ENCODE data around the gene TMEM53.
A peak's percentile ranks its signal among the peaks of the same experiment; 100 is the strongest.

TMEM53 gene

GRCh38 chr1:44696789-44697345, 22.6 kb upstream of the TMEM53 start:
- DNase-seq = peak; percentile 28 to 49

GRCh38 chr1:44696101-44696500, 21.8 kb upstream of the TMEM53 start:
- no peak for DNase-seq

GRCh38 chr1:44695671-44696070, 21.4 kb upstream of the TMEM53 start:
- DNase-seq = no peak

GRCh38 chr1:44694863-44695478, 20.7 kb upstream of the TMEM53 start:
- DNase-seq = peak in 1 of 2 donors; percentile 26

GRCh38 chr1:44693900-44694299, 19.6 kb upstream of the TMEM53 start:
- no peak for DNase-seq

- DNase-seq = no peak
Measured at GRCh38 chr1:44693159-44693558, 18.9 kb upstream of the TMEM53 start.

- no peak for DNase-seq
Measured at GRCh38 chr1:44689447-44689765, 15.1 kb upstream of the TMEM53 start.

GRCh38 chr1:44688760-44689446, 14.6 kb upstream of the TMEM53 start:
- no peak for DNase-seq

GRCh38 chr1:44685881-44686280, 11.6 kb upstream of the TMEM53 start:
- no peak for DNase-seq

- no peak for DNase-seq
Measured at GRCh38 chr1:44685218-44685617, 10.9 kb upstream of the TMEM53 start.

GRCh38 chr1:44684525-44684924, 10.2 kb upstream of the TMEM53 start:
- no peak for DNase-seq

GRCh38 chr1:44682883-44683265, 8.6 kb upstream of the TMEM53 start:
- no peak for DNase-seq

GRCh38 chr1:44681905-44682882, 7.9 kb upstream of the TMEM53 start:
- DNase-seq = no peak

- no peak for DNase-seq
Measured at GRCh38 chr1:44679468-44679867, 5.2 kb upstream of the TMEM53 start.

- no peak for DNase-seq
Measured at GRCh38 chr1:44678626-44679025, 4.3 kb upstream of the TMEM53 start.

GRCh38 chr1:44678120-44678519, 3.8 kb upstream of the TMEM53 start:
- no peak for DNase-seq

- DNase-seq = peak; percentile 23 to 27
Measured at GRCh38 chr1:44677201-44677766, 3.0 kb upstream of the TMEM53 start.

- peak in 1 of 2 donors; percentile 20 for DNase-seq
Measured at GRCh38 chr1:44676484-44677200, 2.4 kb upstream of the TMEM53 start.

- DNase-seq = no peak
Measured at GRCh38 chr1:44675186-44675585, 905 bp upstream of the TMEM53 start.

- DNase-seq = no peak
Measured at GRCh38 chr1:44673675-44674112, 587 bp downstream of the TMEM53 start.

GRCh38 chr1:44672961-44673674, 1.2 kb downstream of the TMEM53 start:
- DNase-seq = no peak
